Measurements from ENCODE around the gene SYCP3. TPM values are rescaled to one million over a fixed set of nuclear protein-coding genes. Genes with fewer than 3 reads are reported as not detected.
A peak's percentile ranks its signal among the peaks of the same experiment; 100 is the strongest.

SYCP3 gene
- total RNA-seq, 4 donors from 2014 or later: not detected

DNA sequence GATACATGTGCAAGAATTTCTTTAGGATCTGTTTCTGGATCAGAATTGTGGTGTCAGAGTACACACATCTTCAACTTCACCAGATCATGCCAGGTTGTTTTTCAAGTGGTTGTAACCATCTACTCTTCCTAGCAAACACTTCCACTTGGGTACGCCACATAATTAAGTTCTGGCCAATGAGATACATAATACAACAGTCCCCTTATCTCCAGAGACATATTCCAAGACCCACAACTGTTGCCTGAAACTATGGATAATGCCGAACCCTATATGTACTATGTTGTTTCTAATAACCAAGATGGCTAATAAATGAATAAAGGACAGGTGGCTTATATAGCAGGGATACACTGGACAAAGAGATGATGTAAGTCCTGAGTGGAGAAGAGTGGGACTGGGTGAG is 44.3 kb downstream of the SYCP3 start:
- Histone ChIP-seq H3K4me3 (no peak overlapping the region), H3K27me3 (no peaks in the 10 kb centered on the region), H3K27ac (replicated peaks in 1 of 4) (peak overlapping the region in 1 of 4 donors; percentile 97), H3K4me1 (peaks cover 29 to 37% (median 32%) of the 10 kb centered on the region in 4 donors), H3K36me3 (no peaks in the 10 kb centered on the region), H3K9me3 (no peaks in the 10 kb centered on the region)
- WGBS: 97% methylated on average over 2 of the region's 2 CpGs
- intact Hi-C loops (cut with DNase I): loop anchor here (5.0 kb wide), 1 partner anchor 367 kb away; the partner anchor contains the start of gene WASHC3
- TF ChIP-seq CTCF (IDR thresholded peaks at IDR 0.05) (no peak), POLR2AphosphoS5 (IDR thresholded peaks at IDR 0.05) (no peak), POLR2A (IDR thresholded peaks at IDR 0.05; ENCODE audit: low read depth) (no peak), EP300 (IDR thresholded peaks at IDR 0.05) (no peak)
- DNase-seq (ENCODE audit: extremely low spot score): no peak

- H3K27ac ChIP-seq (replicated peaks in 1 of 4): no peak overlapping the region
- TF ChIP-seq POLR2AphosphoS5 (IDR thresholded peaks at IDR 0.05): no peak
- no peak for TF ChIP-seq POLR2A (IDR thresholded peaks at IDR 0.05; ENCODE audit: low read depth)
- no peak for TF ChIP-seq EP300 (IDR thresholded peaks at IDR 0.05)
- TF ChIP-seq CTCF (IDR thresholded peaks at IDR 0.05): no peak
- H3K4me1 ChIP-seq: peaks cover 22 to 31% (median 27%) of the 10 kb centered on the region in 4 donors
- no peaks in the 10 kb centered on the region for H3K9me3 ChIP-seq
- no peak for DNase-seq (ENCODE audit: extremely low spot score)
- intact Hi-C loops (cut with DNase I): no loop called here
- no peak overlapping the region for H3K4me3 ChIP-seq
- WGBS: 79% methylated on average over 2 of the region's 2 CpGs
- no peaks in the 10 kb centered on the region for H3K27me3 ChIP-seq
- H3K36me3 ChIP-seq: no peaks in the 10 kb centered on the region
These were observed 44.9 kb downstream of the SYCP3 start for GRCh38 chr12:101694297-101694848.

DNA sequence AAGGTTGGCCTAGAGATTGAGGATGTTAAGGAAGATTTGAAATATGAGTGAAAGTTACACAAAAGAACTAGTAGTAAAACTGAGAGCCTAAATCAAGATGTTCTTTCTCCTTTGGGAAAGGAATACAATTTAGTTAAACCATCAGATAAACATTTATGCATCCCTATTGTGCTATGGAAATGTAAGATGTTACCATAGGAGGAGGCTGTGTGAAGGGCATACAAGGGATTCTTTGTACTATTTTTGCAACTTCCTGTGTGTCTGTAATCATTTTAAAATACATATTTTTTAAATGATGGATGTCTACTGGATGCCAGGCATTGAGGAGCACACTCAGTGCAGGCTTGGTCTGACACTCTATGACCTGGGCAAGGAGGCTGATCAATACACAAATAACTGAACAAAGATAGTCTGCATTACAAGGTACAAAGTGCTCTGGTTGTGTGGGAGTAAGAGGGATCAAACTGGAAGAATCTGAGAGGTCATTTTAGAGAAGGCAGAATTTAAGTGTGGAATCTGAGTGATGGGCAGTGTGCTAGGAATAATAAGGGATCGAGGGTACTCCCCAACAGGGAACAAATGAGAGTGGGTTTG is 47.7 kb downstream of the SYCP3 start:
- H3K36me3 ChIP-seq: no peaks in the 10 kb centered on the region
- H3K27me3 ChIP-seq: no peaks in the 10 kb centered on the region
- TF ChIP-seq POLR2AphosphoS5 (IDR thresholded peaks at IDR 0.05): no peak
- TF ChIP-seq CTCF (IDR thresholded peaks at IDR 0.05): no peak
- TF ChIP-seq POLR2A (IDR thresholded peaks at IDR 0.05; ENCODE audit: low read depth): no peak
- no peak for TF ChIP-seq EP300 (IDR thresholded peaks at IDR 0.05)
- DNase-seq (ENCODE audit: extremely low spot score): no peak
- H3K27ac ChIP-seq (replicated peaks in 1 of 4): no peak overlapping the region
- intact Hi-C loops (cut with DNase I): no loop called here
- H3K9me3 ChIP-seq: no peaks in the 10 kb centered on the region
- WGBS: 100% methylated on average over 1 of the region's 1 CpG
- peaks cover 13 to 17% (median 15%) of the 10 kb centered on the region in 4 donors for H3K4me1 ChIP-seq
- no peak overlapping the region for H3K4me3 ChIP-seq

- Histone ChIP-seq H3K4me1 (peaks cover 3 to 7% (median 5%) of the 10 kb centered on the region in 4 donors), H3K27me3 (no peaks in the 10 kb centered on the region), H3K27ac (replicated peaks in 1 of 4) (no peak overlapping the region), H3K9me3 (no peaks in the 10 kb centered on the region), H3K36me3 (no peaks in the 10 kb centered on the region), H3K4me3 (no peak overlapping the region)
- WGBS: 62% methylated on average over 3 of the region's 3 CpGs
- intact Hi-C loops (cut with DNase I): no loop called here
- DNase-seq (ENCODE audit: extremely low spot score): no peak
- TF ChIP-seq CTCF (IDR thresholded peaks at IDR 0.05): no peak
- TF ChIP-seq POLR2AphosphoS5 (IDR thresholded peaks at IDR 0.05): no peak
- TF ChIP-seq EP300 (IDR thresholded peaks at IDR 0.05): no peak
- no peak for TF ChIP-seq POLR2A (IDR thresholded peaks at IDR 0.05; ENCODE audit: low read depth)
These were observed 48.6 kb downstream of the SYCP3 start for GRCh38 chr12:101690544-101691098.

All from esophagus muscularis mucosa (tissue), 4 donors.